Measurements from ENCODE around the gene FAM83B. TPM values are rescaled to one million over a fixed set of nuclear protein-coding genes. Genes with fewer than 3 reads are reported as not detected.
A peak's percentile ranks its signal among the peaks of the same experiment; 100 is the strongest.
"Not testable (repeated sequence)": the region's sequence is repeated elsewhere in the genome, so short reads cannot be mapped to it uniquely, and the experiment has no call there.

FAM83B gene
- total RNA-seq, 1 donor = 0.43 TPM

- no peak overlapping the region for H3K4me3 ChIP-seq (ENCODE audit: low read depth, low read length)
- peak; percentile 42 for DNase-seq (ENCODE audit: low read depth)
- TF ChIP-seq CTCF (IDR thresholded peaks at IDR 0.05; ENCODE audit: insufficient read depth, low read depth, low read length) = no peak
Observed at GRCh38 chr6:54805077-54805476, 41.5 kb upstream of the FAM83B start.

GRCh38 chr6:54810147-54810546 is 36.4 kb upstream of the FAM83B start:
- TF ChIP-seq CTCF (IDR thresholded peaks at IDR 0.05; ENCODE audit: insufficient read depth, low read depth, low read length) = no peak
- H3K4me3 ChIP-seq (ENCODE audit: low read depth, low read length) = no peak overlapping the region
- DNase-seq (ENCODE audit: low read depth) = peak; percentile 19

GRCh38 chr6:54813892-54814291 is 32.7 kb upstream of the FAM83B start:
- peak; percentile 42 for DNase-seq (ENCODE audit: low read depth)
- TF ChIP-seq CTCF (IDR thresholded peaks at IDR 0.05; ENCODE audit: insufficient read depth, low read depth, low read length) = no peak
- H3K4me3 ChIP-seq (ENCODE audit: low read depth, low read length) = no peak overlapping the region

- H3K4me3 ChIP-seq (ENCODE audit: low read depth, low read length) = no peak overlapping the region
- no peak for TF ChIP-seq CTCF (IDR thresholded peaks at IDR 0.05; ENCODE audit: insufficient read depth, low read depth, low read length)
- DNase-seq (ENCODE audit: low read depth) = no peak
Observed at GRCh38 chr6:54817236-54817635, 29.3 kb upstream of the FAM83B start.

- no peak overlapping the region for H3K4me3 ChIP-seq (ENCODE audit: low read depth, low read length)
- no peak for TF ChIP-seq CTCF (IDR thresholded peaks at IDR 0.05; ENCODE audit: insufficient read depth, low read depth, low read length)
- no peak for DNase-seq (ENCODE audit: low read depth)
Observed at GRCh38 chr6:54817834-54818233, 28.7 kb upstream of the FAM83B start.

- DNase-seq (ENCODE audit: low read depth); H3K4me3 ChIP-seq (ENCODE audit: low read depth, low read length): not testable (repeated sequence)
Observed at GRCh38 chr6:54824225-54824624, 22.3 kb upstream of the FAM83B start.

GRCh38 chr6:54827010-54827409 is 19.6 kb upstream of the FAM83B start:
- no peak overlapping the region for H3K4me3 ChIP-seq (ENCODE audit: low read depth, low read length)
- no peak for TF ChIP-seq CTCF (IDR thresholded peaks at IDR 0.05; ENCODE audit: insufficient read depth, low read depth, low read length)
- no peak for DNase-seq (ENCODE audit: low read depth)
